T-cell (primary cell): Measurements from ENCODE around the gene ALDOB. TPM values are rescaled to one million over a fixed set of nuclear protein-coding genes. Genes with fewer than 3 reads are reported as not detected.

Experiments
- ATAC-seq, 4 experiments: fragments of 200-7000 bp in 3 of 4; fragments of 150-1000 bp in 1 of 4; cut with Tn5 transposase; replicated peaks in 1 of 4; 1 replicate in 3 of 4; 2 replicates in 1 of 4; pipeline ENCODE4 v1.10.0; 2021; ENCODE audit warnings: moderate library complexity in 3 of 4, mild to moderate bottlenecking in 2 of 4, moderate number of reproducible peaks in 1 of 4
- CTCF ChIA-PET, 2 donors: fragments of 300-600 bp; sonication (Branson Sonifier 250); formaldehyde crosslinking; loops; one replicate each; lab custom pipeline; 2022; ENCODE audit warnings: antibody characterized with exemption in 2 of 2; lab: Charles Lee
- POLR2A ChIA-PET, 2 donors: fragments of 300-600 bp; sonication (Branson Sonifier 250); formaldehyde crosslinking; loops; one replicate each; lab custom pipeline; 2022; ENCODE audit warnings: antibody characterized with exemption in 2 of 2; lab: Charles Lee
- DNase-seq, 35 experiments: peaks; one replicate each; pipeline versions ENCODE4 v3.0.0 to v3.0.0-alpha.2; 2013 to 2023
- H3K27ac ChIP-seq: one replicate; pipeline ENCODE4 v1.5.1; 2013; ENCODE audit warnings: low read length
- H3K27me3 ChIP-seq, 2 experiments: replicated peaks in 1 of 2; 1 replicate in 1 of 2; 2 replicates in 1 of 2; pipeline versions ENCODE4 v1.6.1 to v1.7.0; 2013; ENCODE audit warnings: low read length in 1 of 2, mixed read lengths in 1 of 2; ENCODE audit not compliant: control insufficient read depth in 2 of 2, insufficient read depth in 2 of 2; ENCODE audit errors: extremely low read depth in 1 of 2
- H3K36me3 ChIP-seq, 2 donors: 1 replicate in 1 of 2; 2 replicates in 1 of 2; pipeline versions ENCODE4 v1.6.1 to v1.7.0; 2013; ENCODE audit warnings: low read length in 1 of 2; ENCODE audit not compliant: control insufficient read depth in 2 of 2, insufficient read depth in 1 of 2; ENCODE audit errors: extremely low read depth in 1 of 2
- H3K4me1 ChIP-seq, 2 experiments: 1 replicate in 1 of 2; 2 replicates in 1 of 2; pipeline versions ENCODE4 v1.6.1 to v1.7.0; 2013; ENCODE audit warnings: low read length in 2 of 2, mixed read lengths in 1 of 2; ENCODE audit not compliant: insufficient read depth in 2 of 2, control insufficient read depth in 1 of 2; ENCODE audit errors: extremely low read depth in 1 of 2
- H3K4me3 ChIP-seq, 2 donors: 1 replicate in 1 of 2; 2 replicates in 1 of 2; pipeline versions ENCODE4 v1.5.1 to v1.7.0; 2013; ENCODE audit warnings: mild to moderate bottlenecking in 2 of 2, low read length in 1 of 2, moderate library complexity in 1 of 2; ENCODE audit not compliant: control insufficient read depth in 1 of 2; ENCODE audit errors: extremely low read depth in 1 of 2
- H3K9me3 ChIP-seq: 2 replicates; pipeline ENCODE4 v1.7.0; 2013
- H3K27ac Mint-ChIP-seq, 2 donors: one replicate each; pipeline ENCODE4 v1.8.0; 2020 to 2021; ENCODE audit warnings: mild to moderate bottlenecking in 2 of 2, mixed read lengths in 2 of 2
- H3K27me3 Mint-ChIP-seq, 2 donors: one replicate each; pipeline ENCODE4 v1.8.0; 2021 to 2022; ENCODE audit warnings: mixed read lengths in 2 of 2
- H3K36me3 Mint-ChIP-seq: one replicate; pipeline ENCODE4 v1.8.0; 2021; ENCODE audit warnings: mixed read lengths
- H3K4me1 Mint-ChIP-seq, 3 donors: one replicate each; pipeline ENCODE4 v1.8.0; 2020 to 2022; ENCODE audit warnings: mixed read lengths in 3 of 3, mild to moderate bottlenecking in 1 of 3
- H3K4me3 Mint-ChIP-seq, 3 donors: one replicate each; pipeline ENCODE4 v1.8.0; 2020 to 2022; ENCODE audit warnings: mild to moderate bottlenecking in 3 of 3, mixed read lengths in 3 of 3, moderate library complexity in 3 of 3
- H3K9me3 Mint-ChIP-seq, 3 donors: one replicate each; pipeline ENCODE4 v1.8.0; 2020 to 2022; ENCODE audit warnings: mixed read lengths in 3 of 3
- WGBS: methylation state at CpG from one replicate; pipeline ENCODE4 v1.1.5; 2013; ENCODE audit warnings: missing lambda C conversion rate; ENCODE audit not compliant: insufficient coverage; 5-methylcytosine and 5-hydroxymethylcytosine counted together
- total RNA-seq, 35 experiments: library from RNA in 6 of 35; stranded (reverse) in 6 of 35; fragments of 120-200 nt in 1 of 35; gene quantifications; one replicate each; pipeline versions ENCODE4 v1.2.1 to v1.2.4 and lab custom pipeline; 2013 to 2026

The ALDOB gene
- 1 to 10 TPM in 3 of 5 donors, not detected in 2; 1.3 to 2.1 (median 1.6) TPM for total RNA-seq
- not detected for total RNA-seq (2013)
- total RNA-seq (lab: John Stamatoyannopoulos, UW), result 0 to 0.05 (median 0) reads per million in 29 experiments

- ATAC-seq, result no peak
- Histone ChIP-seq H3K4me1 (no peaks in the 10 kb centered on the region), H3K27ac (no peak within 1 kb of the TSS), H3K9me3 (no peaks in the 10 kb centered on the region), H3K36me3 (no peaks in the 10 kb centered on the region), H3K4me3 (no peak within 1 kb of the TSS), H3K27me3 (peaks cover 2% of the 10 kb centered on the region in 2 experiments)
- CTCF ChIA-PET, result no interaction called here
- Mint-ChIP-seq H3K27ac (no peak within 1 kb of the TSS), H3K4me3 (no peak within 1 kb of the TSS), H3K4me1 (no peaks in the 10 kb centered on the region), H3K27me3 (peaks cover 18 to 28% of the 10 kb centered on the region in 2 donors), H3K36me3 (no peaks in the 10 kb centered on the region), H3K9me3 (no peaks in the 10 kb centered on the region)
- POLR2A ChIA-PET, result no interaction called here
- WGBS, result no CpG with 5 or more reads among the region's 2 CpGs
- DNase-seq, result no peak
Measured at GRCh38 chr9:101435601-101436079, at the start of gene ALDOB. TSS of gene ALDOB (minus strand) at chr9:101435774. CDS start at chr9:101430887, 4,887 bp downstream.

- H3K9me3 Mint-ChIP-seq, result no peaks in the 10 kb centered on the region
- ChIA-PET POLR2A (no interaction called here), CTCF (no interaction called here)
- peaks cover 0 to 8% (median 5%) of the 10 kb centered on the region in 3 donors for H3K4me1 Mint-ChIP-seq
- H3K27me3 Mint-ChIP-seq, result peaks cover 55 to 61% of the 10 kb centered on the region in 2 donors
- Histone ChIP-seq H3K27me3 (peaks cover 6 to 15% of the 10 kb centered on the region in 2 experiments), H3K4me1 (no peaks in the 10 kb centered on the region), H3K9me3 (no peaks in the 10 kb centered on the region), H3K36me3 (no peaks in the 10 kb centered on the region), H3K27ac (no peak overlapping the region), H3K4me3 (no peak overlapping the region)
- H3K27ac Mint-ChIP-seq, result no peak overlapping the region
- H3K36me3 Mint-ChIP-seq, result no peaks in the 10 kb centered on the region
- DNase-seq (no peak), ATAC-seq (no peak)
- H3K4me3 Mint-ChIP-seq, result no peak overlapping the region
- WGBS, result no CpG with 5 or more reads among the region's 1 CpG
Measured at GRCh38 chr9:101484046-101484445, 48.5 kb upstream of the ALDOB start.

- no peaks in the 10 kb centered on the region for H3K9me3 ChIP-seq
- H3K4me3 Mint-ChIP-seq, result no peak overlapping the region
- H3K27ac Mint-ChIP-seq, result no peak overlapping the region
- peaks cover 0 to 3% (median 2%) of the 10 kb centered on the region in 3 donors for H3K4me1 Mint-ChIP-seq
- ChIA-PET POLR2A (no interaction called here), CTCF (no interaction called here)
- H3K36me3 ChIP-seq, result no peaks in the 10 kb centered on the region
- WGBS, result no CpG with 5 or more reads among the region's 1 CpG
- no peaks in the 10 kb centered on the region for H3K9me3 Mint-ChIP-seq
- no peak overlapping the region for H3K27ac ChIP-seq
- H3K27me3 Mint-ChIP-seq, result peaks cover 38 to 56% of the 10 kb centered on the region in 2 donors
- no peaks in the 10 kb centered on the region for H3K36me3 Mint-ChIP-seq
- H3K4me1 ChIP-seq, result no peaks in the 10 kb centered on the region
- H3K27me3 ChIP-seq, result peaks cover 6 to 14% of the 10 kb centered on the region in 2 experiments
- DNase-seq, result no peak
- H3K4me3 ChIP-seq, result no peak overlapping the region
- no peak for ATAC-seq
Measured at GRCh38 chr9:101481261-101481660, 45.7 kb upstream of the ALDOB start.

- DNase-seq (no peak), ATAC-seq (no peak)
- H3K27me3 ChIP-seq, result peaks cover 1 to 11% of the 10 kb centered on the region in 2 experiments
- Mint-ChIP-seq H3K27me3 (peaks cover 33 to 51% of the 10 kb centered on the region in 2 donors), H3K27ac (no peak overlapping the region), H3K9me3 (no peaks in the 10 kb centered on the region), H3K36me3 (no peaks in the 10 kb centered on the region), H3K4me3 (no peak overlapping the region), H3K4me1 (no peaks in the 10 kb centered on the region)
- no peaks in the 10 kb centered on the region for H3K4me1 ChIP-seq
- POLR2A ChIA-PET, result no interaction called here
- H3K4me3 ChIP-seq, result no peak overlapping the region
- CTCF ChIA-PET, result no interaction called here
- H3K36me3 ChIP-seq, result no peaks in the 10 kb centered on the region
- H3K9me3 ChIP-seq, result no peaks in the 10 kb centered on the region
- no peak overlapping the region for H3K27ac ChIP-seq
Measured at GRCh38 chr9:101480386-101480785, 44.8 kb upstream of the ALDOB start.

- CTCF ChIA-PET, result no interaction called here
- no peak overlapping the region for H3K4me3 ChIP-seq
- H3K4me1 ChIP-seq, result no peaks in the 10 kb centered on the region
- DNase-seq (no peak), ATAC-seq (no peak)
- no peaks in the 10 kb centered on the region for H3K36me3 ChIP-seq
- no peaks in the 10 kb centered on the region for H3K9me3 ChIP-seq
- H3K27me3 ChIP-seq, result peaks cover 0 to 11% of the 10 kb centered on the region in 2 experiments
- WGBS, result 60% methylated on average over 2 of the region's 4 CpGs
- Mint-ChIP-seq H3K27me3 (peaks cover 36 to 51% of the 10 kb centered on the region in 2 donors), H3K9me3 (no peaks in the 10 kb centered on the region), H3K4me3 (no peak overlapping the region), H3K36me3 (no peaks in the 10 kb centered on the region), H3K4me1 (no peaks in the 10 kb centered on the region), H3K27ac (no peak overlapping the region)
- POLR2A ChIA-PET, result no interaction called here
- H3K27ac ChIP-seq, result no peak overlapping the region
Measured at GRCh38 chr9:101479338-101480030, 43.9 kb upstream of the ALDOB start.

- ATAC-seq (no peak), DNase-seq (no peak)
- H3K36me3 Mint-ChIP-seq, result no peaks in the 10 kb centered on the region
- no peaks in the 10 kb centered on the region for H3K4me1 Mint-ChIP-seq
- Histone ChIP-seq H3K27me3 (peaks cover 0 to 11% of the 10 kb centered on the region in 2 experiments), H3K9me3 (no peaks in the 10 kb centered on the region), H3K4me3 (no peak overlapping the region), H3K4me1 (no peaks in the 10 kb centered on the region), H3K27ac (no peak overlapping the region), H3K36me3 (no peaks in the 10 kb centered on the region)
- H3K4me3 Mint-ChIP-seq, result no peak overlapping the region
- H3K9me3 Mint-ChIP-seq, result no peaks in the 10 kb centered on the region
- H3K27me3 Mint-ChIP-seq, result peaks cover 30 to 46% of the 10 kb centered on the region in 2 donors
- H3K27ac Mint-ChIP-seq, result no peak overlapping the region
- no CpG with 5 or more reads among the region's 3 CpGs for WGBS
- CTCF ChIA-PET, result no interaction called here
- POLR2A ChIA-PET, result no interaction called here
Measured at GRCh38 chr9:101478906-101479305, 43.3 kb upstream of the ALDOB start.
